Left colon (tissue), 2 donors: ENCODE results near the gene OR13G1. TPM values are rescaled to one million over a fixed set of nuclear protein-coding genes. Genes with fewer than 3 reads are reported as not detected.
"Not testable (repeated sequence)": the region's sequence is repeated elsewhere in the genome, so short reads cannot be mapped to it uniquely, and the experiment has no call there.

ENCODE experiments used
- ATAC-seq: fragments of 200-7000 bp; cut with Tn5 transposase; one replicate; pipeline ENCODE4 v1.9.1; 2020; ENCODE audit warnings: mild to moderate bottlenecking, moderate library complexity
- DNase-seq, 2 donors: peaks; one replicate each; pipeline ENCODE4 v3.0.0-alpha.2; 2020
- intact Hi-C, 2 donors: fragments of 100-400 bp; cut with DNase I in 1 of 2; cut with micrococcal nuclease in 1 of 2; formaldehyde crosslinking; loops; one replicate each; pipeline versions ENCODE4 v1.11.2 to v1.14.0; 2022; cut with DNase I, micrococcal nuclease
- long read RNA-seq: library from polyadenylated mRNA; unstranded; transcript quantifications from one replicate; pipeline ENCODE4 v2.0.0, GENCODE V29; 2021
- total RNA-seq, 2 donors: library from RNA; stranded (reverse); fragmentation: NEBNext Ultra II Directional; extraction: Animal tissue kit (Norgen Biotek cat#: 25700); gene quantifications; one replicate each; pipeline ENCODE4 v1.2.1, GENCODE V29; 2021
- donor health status: DM: no; HTN: no; CAD: no.
- donor health status: DM: yes; HTN: yes; CAD: no.

Gene OR13G1, protein sequence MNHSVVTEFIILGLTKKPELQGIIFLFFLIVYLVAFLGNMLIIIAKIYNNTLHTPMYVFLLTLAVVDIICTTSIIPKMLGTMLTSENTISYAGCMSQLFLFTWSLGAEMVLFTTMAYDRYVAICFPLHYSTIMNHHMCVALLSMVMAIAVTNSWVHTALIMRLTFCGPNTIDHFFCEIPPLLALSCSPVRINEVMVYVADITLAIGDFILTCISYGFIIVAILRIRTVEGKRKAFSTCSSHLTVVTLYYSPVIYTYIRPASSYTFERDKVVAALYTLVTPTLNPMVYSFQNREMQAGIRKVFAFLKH
- total RNA-seq = not detected
- long read RNA-seq = 0 reads

DNA sequence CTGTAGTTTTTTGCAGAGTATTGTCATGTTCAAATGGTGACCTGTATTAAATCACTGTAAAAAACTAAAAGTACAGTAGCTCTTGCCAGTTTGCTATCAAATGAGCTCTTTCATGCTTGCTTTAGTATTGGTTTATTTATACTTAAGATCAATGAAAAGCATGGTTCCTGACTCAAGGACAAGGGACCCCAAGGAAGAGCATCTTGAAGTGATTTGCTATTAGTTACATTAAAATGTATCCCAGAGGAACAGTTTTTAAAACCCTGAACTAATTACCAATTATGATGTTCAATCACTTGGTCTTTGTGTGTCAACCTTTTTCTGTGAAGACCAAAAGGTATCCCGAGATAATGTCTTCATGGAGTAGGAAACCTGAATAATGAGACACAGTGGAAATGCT is at the start of gene OR13G1:
Gene OR13G1, minus strand, starts transcription at position 101 of the 400 bp plus-strand sequence. CDS start 6,698 bp downstream, outside the sequence.
- DNase-seq (no peak), ATAC-seq (no peak)
- intact Hi-C loops = no loop called here

DNA sequence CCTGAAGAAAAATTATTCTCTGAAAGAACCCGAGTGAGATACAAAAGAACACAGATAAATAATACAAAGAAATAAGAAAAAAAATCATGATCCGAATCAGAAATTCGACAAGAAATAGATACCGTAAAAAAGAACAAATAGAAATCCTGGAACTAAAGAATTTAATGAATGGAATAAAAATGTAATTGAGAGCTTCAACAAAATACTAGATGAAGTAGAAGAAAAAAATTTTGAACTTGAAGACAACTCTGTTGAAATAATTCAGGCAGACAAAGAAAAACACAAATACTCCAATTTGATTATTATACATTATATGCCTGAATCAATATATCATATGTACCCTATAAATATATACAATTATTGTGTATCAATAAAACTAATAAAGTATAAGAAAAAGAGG is 41.7 kb upstream of the OR13G1 start:
- ATAC-seq (no peak), DNase-seq (no peak)

DNA sequence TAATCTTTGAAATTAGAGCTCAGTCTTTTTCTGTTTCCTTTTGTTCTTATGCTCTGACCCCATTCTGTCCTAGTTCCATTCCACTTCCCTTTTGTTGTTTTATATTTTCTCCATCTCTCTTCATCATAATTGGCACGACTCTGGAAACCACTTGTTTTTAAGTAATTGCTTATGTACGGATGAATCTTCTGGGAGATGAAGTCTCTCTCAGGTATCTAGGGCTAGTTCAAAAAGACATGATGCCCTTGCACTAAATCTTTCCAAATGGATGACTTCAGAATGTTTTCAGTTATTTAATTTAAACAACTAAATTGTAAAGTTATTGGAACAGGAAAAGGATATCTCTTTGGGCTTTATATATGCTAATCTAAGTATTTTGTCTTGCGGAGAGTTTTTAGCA is 37.0 kb upstream of the OR13G1 start, which contains the start of gene OR6F1:
Gene OR6F1, minus strand, starts transcription at position 101 of the 400 bp plus-strand sequence. CDS start 3,891 bp downstream, outside the sequence.
- intact Hi-C loops = no loop called here
- ATAC-seq (no peak), DNase-seq (no peak)

More for the DNA sequence above, 41.7 kb upstream of the OR13G1 start:
- intact Hi-C loops = no loop called here

DNA sequence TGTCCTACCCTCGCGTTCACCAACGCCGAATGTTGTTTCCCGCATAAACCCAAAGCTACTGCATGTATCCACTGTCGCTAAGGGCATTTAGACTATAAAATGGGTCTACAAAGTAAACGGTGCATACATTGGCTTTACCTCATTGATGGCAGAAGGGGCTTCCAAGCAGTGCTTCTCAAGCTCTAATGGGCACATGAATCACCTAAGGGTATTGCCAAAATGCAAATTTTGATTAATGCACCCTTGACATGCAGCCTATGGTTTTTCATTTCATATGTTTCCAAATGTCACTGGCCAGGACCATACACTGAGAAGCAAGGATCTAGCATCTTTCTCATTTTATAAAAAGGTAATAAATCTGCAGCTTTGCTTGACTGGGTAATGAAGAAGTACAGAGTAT is 34.2 kb upstream of the OR13G1 start:
- ATAC-seq (no peak), DNase-seq (no peak)
- intact Hi-C loops = no loop called here

DNA sequence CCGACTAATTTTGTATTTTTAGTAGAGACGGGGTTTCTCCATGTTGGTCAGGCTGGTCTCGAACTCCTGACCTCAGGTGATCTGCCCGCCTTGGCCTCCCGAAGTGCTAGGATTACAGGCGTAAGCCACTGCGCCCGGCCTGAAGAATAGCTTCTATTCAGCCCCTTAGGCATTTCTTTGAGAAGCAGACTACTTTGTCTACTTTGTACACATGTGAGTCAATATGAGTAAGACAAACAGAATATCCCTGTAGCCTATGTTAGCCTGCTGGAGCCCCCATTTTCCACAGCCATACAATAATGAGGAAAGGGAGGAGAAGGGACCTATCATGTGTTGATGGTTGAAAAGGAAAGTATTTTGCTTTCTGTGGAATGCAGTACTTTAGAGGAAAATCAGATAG is 31.1 kb upstream of the OR13G1 start:
- DNase-seq, ATAC-seq, intact Hi-C loops: not testable (repeated sequence)

DNA sequence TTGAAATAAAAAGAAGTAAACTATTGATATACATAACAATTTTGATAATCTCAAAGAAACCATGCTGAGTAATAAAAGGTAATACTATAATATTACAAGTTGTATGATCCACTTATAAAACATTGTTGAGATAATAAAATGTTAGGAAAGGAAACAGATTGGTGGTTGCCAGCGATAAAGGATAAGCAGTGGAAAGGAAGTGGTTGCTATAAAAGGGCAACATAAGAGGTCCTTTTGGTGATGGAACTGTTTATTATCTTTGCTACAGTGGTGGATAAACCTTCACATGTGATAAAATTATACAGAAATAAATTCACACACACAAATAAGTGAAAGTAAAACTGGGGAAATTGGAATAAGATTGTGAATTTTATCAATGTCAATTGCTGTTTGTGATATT is 21.8 kb upstream of the OR13G1 start:
- no peak for ATAC-seq

DNA sequence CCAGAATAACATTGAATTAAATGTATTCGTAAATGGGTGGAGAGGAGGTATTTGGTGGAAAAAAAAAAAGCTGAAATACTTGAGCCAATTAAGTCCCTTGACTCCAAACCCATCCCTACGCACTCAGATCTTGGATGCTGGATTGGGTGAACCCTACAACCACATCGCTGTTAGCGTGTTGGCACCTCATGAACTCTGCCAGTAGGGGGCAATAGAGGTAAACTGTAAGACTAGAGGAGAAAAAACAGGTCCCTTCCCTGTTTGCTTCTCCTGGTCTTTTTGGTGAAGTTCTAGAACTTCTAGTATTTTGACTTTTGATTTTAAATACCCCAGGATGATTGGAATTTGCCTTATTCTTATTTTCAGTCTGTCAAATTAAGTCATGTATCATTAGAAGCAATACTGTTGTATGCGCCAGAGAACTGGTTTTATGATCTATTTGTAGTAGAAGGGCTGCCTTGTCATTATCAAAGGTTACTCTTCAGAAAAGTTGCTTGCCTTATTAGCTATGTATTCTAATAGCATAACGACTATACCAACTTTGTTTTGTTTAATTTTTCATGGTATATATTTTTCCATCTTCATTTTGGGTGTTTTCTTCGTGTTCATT is 1.9 kb upstream of the OR13G1 start:
- peak; percentile 60 for ATAC-seq
- intact Hi-C loops = no loop called here
- DNase-seq = peak; percentile 27 to 35

More for the DNA sequence above, 21.8 kb upstream of the OR13G1 start:
- intact Hi-C loops = no loop called here
- no peak for DNase-seq

DNA sequence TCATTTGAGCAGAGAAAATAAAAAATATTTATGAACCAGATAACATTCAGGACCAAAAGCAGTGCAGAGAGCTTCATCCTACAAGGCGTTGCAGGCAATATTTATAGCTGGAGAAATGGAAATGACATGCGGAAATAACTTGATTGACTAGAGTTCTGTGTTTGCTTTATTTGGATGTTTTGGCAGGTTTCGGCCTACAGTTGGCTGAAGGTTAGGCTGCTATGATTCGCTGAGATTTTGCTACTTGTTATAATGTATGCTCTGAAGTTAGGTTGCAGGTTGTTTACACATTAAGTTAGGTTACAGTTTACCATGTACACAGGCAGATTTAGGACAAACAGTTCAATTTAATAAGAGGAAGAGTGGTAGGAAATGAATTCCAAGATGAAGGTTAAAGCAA is 632 bp upstream of the OR13G1 start:
- intact Hi-C loops = no loop called here
- DNase-seq (no peak), ATAC-seq (no peak)

DNA sequence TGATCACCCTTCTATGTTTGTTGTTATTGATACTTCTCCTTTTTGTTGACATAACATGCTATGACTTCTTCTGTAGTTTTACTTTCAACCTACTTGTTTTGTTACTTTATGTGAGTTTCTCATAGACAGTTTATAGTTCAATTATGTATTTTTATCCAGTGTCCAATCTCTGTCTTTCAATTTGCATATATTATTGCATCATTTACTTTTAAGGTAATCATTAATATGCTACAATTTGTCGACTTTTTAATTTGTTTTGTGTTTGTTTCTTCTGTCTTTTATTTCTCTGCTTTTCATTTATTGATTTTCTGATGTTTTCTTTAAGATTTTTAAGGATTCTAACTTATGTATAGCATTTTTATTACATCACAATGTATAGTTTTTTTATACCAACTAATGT is 10.3 kb downstream of the OR13G1 start:
- ATAC-seq (no peak), DNase-seq (no peak)
- intact Hi-C loops = no loop called here

DNA sequence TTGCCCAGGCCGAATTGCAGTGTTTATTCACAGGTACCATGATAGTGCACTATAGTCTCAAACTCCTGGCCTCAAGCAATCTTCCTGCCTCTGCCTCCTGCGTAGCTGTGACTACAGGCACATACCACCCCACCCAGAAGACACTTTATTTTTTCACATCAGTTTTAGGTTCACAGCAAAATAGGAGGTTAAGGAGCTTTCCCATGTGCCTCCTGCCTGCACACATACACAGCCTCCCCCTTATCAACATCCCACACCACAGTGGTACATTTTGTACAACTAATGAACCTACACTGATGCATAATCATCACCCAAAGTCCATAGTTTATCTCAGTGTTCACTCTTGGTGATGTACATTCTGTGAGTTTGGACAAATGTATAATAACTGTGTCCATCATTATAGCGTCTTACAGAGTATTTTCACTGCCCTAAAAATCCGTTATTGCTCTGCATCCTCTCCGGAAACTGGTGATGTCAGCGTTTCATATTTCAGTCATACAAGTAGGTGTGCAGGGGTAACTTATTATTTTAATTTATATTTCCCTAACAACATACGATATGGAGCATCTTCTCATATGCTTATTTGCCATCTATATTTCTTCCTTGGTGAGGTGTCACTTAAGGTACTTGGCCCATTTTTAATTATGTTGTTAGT is 23.2 kb downstream of the OR13G1 start:
- no peak for ATAC-seq
- DNase-seq = no peak
- intact Hi-C loops = no loop called here

DNA sequence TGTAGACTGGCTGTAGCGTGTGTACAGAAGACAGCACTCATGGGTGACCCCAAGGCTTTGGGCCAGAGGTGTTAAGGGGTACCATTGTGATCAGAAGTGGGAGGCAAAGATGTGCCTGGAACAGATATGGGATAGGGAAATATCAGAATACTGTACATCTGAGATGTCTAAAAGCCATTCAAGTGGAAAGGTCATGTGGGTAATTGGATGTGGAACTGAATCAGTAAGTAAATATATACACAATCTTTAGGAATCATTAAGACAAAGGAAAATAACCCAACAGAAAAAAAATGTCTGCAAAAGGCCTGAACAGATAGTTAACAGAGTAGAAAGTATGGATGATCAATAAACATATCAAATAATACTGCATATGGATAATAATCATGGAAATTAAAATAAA is 26.5 kb downstream of the OR13G1 start:
- ATAC-seq (no peak), DNase-seq (no peak)

DNA sequence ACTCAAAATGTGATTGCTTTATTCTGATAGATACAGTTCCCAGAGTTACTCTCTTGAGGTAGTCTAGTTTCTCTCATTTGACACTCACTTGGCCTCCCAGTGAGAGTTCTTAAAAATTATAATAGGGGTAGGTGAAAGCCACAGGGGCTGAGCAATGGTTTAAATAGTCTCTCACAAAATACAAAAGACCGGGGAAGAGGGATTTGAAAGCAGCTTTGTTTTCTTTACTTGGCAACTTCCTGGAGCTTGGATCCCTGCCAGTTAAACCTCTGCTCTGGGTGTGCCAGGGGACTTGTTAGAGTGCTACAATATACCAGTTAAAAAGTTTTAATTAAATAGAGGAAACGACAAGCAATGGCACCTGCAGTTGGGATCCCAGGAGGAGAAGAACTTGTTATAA is 31.7 kb downstream of the OR13G1 start:
- intact Hi-C loops = no loop called here
- DNase-seq (peak; percentile 37 to 59), ATAC-seq (peak; percentile 83)

More for the DNA sequence above, 26.5 kb downstream of the OR13G1 start:
- intact Hi-C loops = no loop called here

DNA sequence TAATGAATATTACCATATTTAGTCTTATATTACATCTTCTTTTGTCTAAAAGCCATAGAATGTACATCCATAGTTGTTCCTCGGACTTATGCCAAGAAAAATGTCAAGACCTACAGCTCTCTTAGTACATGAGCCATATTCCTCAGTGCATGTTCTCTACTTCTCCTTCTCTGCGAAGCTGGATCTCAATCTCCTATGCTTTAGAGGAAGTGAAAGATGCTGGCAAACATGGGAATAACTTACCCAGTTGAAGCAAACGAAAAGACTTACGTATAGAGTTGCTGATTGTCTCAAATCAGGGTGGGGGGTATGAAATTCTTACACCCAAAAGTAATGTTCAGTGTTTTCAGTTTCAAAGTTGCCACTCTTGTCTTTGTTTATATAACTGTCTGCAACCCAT is 32.7 kb downstream of the OR13G1 start:
- intact Hi-C loops = no loop called here
- ATAC-seq = no peak
- no peak for DNase-seq

DNA sequence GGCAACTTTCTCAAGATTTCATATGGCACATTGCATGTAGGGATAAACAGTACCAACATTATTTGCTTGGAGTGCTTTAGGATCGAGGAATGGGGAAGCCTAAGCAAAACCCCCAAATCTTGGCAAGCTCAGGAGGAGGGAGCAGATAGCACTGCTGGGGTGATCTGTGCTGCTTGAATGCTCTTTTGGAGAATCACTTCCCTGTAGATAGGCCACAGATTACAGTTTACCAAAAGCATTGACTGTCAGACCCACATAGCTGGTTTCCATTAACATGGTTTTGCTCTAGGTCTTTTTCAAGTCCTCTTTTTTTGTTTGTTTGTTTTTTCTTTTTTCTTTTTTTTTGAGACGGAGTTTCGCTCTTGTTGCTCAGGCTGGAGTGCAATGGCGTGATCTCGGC is 36.8 kb downstream of the OR13G1 start:
- DNase-seq = no peak
- intact Hi-C loops = no loop called here
- ATAC-seq = no peak

DNA sequence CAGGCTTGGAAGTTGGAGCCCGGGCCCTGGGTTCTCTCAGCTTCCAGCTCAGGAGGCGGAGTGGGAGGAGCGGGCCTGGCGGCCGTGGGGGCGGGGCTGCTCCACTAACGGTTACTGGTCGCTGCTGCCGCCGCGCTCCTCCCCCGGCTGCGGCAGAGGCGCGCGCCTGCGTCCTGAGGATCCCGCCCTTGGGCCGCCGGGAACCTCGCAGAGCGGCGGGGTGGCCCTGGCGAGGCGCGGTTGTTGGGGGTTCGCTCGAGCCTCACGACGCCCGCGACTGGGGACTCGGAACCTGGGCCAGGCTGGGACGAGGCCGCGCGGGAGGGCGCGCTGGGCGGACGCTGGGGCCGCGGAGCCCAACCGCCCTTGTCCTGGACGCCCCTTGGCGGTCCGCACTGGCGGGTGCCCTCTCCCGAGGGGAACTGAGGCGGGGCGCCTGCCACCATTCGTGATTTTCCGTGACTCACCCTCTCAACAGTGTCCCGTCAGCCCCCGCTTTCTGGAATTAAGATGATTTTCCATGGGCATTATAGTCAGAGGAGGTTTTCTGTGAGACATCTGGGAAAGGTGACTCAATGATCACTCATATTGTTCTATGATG is 40.1 kb downstream of the OR13G1 start:
- ATAC-seq (peak; percentile 95), DNase-seq (peak; percentile 87 to 89)
- intact Hi-C loops = no loop called here

DNA sequence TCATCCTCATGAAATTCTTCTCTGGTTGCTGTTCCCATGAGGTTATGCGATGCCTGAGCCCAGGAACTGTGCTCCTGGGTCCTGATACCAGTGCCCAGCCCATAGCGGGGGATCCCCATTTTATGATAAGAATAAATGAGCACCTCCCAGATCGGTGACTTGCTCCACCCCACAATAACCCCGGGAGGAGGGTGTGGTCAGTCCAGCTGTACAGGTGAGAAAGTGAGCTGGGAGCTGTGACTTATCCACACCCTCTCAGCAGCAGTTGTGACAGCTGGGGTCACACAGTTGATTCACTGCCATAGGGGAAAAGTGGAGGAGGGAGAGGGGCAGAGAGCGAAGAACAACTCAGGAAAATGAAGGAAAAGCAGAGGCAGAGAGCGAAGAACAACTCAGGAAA is 40.8 kb downstream of the OR13G1 start:
- intact Hi-C loops = no loop called here
- peak; percentile 68 to 85 for DNase-seq
- ATAC-seq = peak; percentile 93

DNA sequence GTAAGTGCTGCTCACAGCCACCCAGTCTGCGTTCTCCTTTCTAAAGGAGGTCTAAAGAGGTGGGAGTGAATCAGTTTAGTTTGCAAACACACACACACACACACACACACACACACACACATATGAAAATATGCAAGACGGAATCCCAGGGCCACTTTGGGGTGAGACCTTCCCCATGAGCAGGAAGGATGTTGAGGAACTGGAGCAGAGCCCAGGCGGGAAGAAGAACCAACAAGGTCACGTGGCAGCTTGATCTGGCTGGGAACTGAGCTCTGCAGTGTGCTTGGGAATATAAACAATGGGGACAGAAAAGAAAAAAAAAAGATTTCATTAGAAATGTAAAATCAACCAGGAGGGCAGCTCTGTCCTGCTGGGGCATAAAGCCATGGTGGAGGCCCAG is 41.5 kb downstream of the OR13G1 start:
- DNase-seq = no peak
- intact Hi-C loops = no loop called here
- ATAC-seq = no peak

DNA sequence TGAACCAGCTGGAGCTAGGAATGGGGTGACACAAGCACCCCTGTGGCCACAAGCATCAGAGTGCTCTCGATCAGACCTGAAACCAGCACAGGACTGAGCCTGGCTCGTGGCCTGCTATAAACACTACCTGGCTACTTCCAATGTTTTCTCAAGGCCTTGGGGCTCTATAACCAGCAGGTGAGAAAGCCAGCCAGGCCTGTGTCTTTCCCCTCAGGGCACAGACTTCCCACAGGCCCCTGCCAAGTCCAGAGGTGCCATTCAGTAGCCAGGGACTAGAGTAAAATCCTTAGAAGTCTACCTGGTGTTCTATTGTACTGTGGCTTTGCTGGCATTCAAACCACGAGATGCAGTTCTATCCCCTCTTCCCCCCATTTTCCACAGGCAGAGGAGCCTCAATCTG is 51.6 kb downstream of the OR13G1 start:
- intact Hi-C loops = no loop called here
- ATAC-seq (no peak), DNase-seq (no peak)
